Activated CD8-positive, alpha-beta T cell treated with anti-CD3 and anti-CD28 coated beads, Interleukin-2, amount 10 ng/mL, durations not matched to agents 7 days and 5 days (primary cell): ENCODE data around the gene ANKRD13D. TPM values are rescaled to one million over a fixed set of nuclear protein-coding genes. Genes with fewer than 3 reads are reported as not detected.
A peak's percentile ranks its signal among the peaks of the same experiment; 100 is the strongest.

Experiments
- ATAC-seq: fragments of 150-1000 bp; cut with Tn5 transposase; one replicate; pipeline ENCODE4 v1.10.0; 2021; ENCODE audit warnings: moderate library complexity
- CTCF ChIA-PET: fragments of 350-600 bp; sonication (Branson Sonifier 250); formaldehyde crosslinking; loops from one replicate; lab custom pipeline; 2021; ENCODE audit warnings: antibody characterized with exemption; lab: Charles Lee
- POLR2A ChIA-PET: fragments of 350-600 bp; sonication (Branson Sonifier 250); formaldehyde crosslinking; loops from one replicate; lab custom pipeline; 2021; ENCODE audit warnings: antibody characterized with exemption; lab: Charles Lee
- DNase-seq: peaks from one replicate; pipeline ENCODE4 v3.0.0-alpha.2; 2020
- H3K27ac Mint-ChIP-seq: one replicate; pipeline ENCODE4 v1.8.0; 2021; ENCODE audit warnings: mild to moderate bottlenecking, mixed read lengths
- H3K27me3 Mint-ChIP-seq: one replicate; pipeline ENCODE4 v1.8.0; 2021; ENCODE audit warnings: low read depth, mixed read lengths
- H3K36me3 Mint-ChIP-seq: one replicate; pipeline ENCODE4 v1.8.0; 2021; ENCODE audit warnings: low read depth, mixed read lengths
- H3K4me1 Mint-ChIP-seq: one replicate; pipeline ENCODE4 v1.8.0; 2021; ENCODE audit warnings: low read depth, mixed read lengths
- H3K4me3 Mint-ChIP-seq: one replicate; pipeline ENCODE4 v1.8.0; 2021; ENCODE audit warnings: mild to moderate bottlenecking, mixed read lengths
- H3K9me3 Mint-ChIP-seq: one replicate; pipeline ENCODE4 v1.8.0; 2022; ENCODE audit warnings: mixed read lengths; ENCODE audit not compliant: insufficient read depth
- total RNA-seq, 2 experiments: library from RNA; stranded (reverse); gene quantifications; one replicate each; pipeline ENCODE4 v1.2.3, GENCODE V29; 2021

ANKRD13D gene
- total RNA-seq, 2 experiments from 2014 or later, result 179 to 189 TPM

DNA sequence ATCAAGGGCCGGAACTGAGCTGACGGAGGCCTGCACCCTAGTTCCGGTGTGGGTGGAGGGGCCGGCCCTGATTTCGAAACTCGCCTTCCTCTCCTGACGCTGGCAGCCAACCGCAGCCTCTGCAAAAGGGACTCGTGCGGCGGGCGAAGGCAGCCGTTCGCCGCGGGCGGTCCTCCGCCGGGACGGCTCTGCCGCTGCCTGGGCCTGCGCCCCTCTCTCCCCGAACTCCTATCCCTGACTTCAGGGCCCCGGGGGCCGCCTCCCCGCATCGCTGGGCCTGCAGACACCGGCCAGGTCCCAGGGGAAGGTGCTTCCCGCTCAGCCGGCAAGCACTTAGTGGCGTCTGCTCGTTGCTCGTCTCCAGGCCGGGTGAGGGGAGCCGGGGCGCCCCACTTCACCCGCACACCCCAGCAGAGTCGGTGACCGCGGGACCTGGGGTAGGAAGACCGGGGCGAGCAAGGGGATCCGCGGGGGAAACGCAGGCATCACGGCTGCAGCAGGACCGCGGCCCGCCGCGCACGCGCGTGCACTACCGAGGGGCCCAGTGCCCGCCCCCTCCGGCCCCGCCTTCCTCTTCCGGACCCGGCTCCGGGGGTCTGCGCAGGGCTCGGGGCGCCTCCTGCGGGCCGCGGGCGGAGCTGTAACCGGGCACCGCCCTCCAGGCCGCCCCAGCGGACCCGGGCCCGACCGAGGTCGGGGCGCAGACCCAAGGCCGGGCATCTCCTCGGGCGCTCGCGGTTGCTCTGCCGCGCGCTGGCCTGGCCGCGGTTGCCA lies 464 bp upstream of the ANKRD13D start:
- peak; percentile 94 for DNase-seq
- H3K4me1 Mint-ChIP-seq, result peaks cover 79% of the 10 kb centered on the region
- H3K27me3 Mint-ChIP-seq, result no peaks in the 10 kb centered on the region
- H3K9me3 Mint-ChIP-seq, result no peaks in the 10 kb centered on the region
- CTCF ChIA-PET, result interaction anchor here (0.7 to 5.5 kb wide), 8 partner anchors 9 to 31 kb away, joined by 3 to 60 read pairs (median 12); partner anchors contain the start of gene GRK2
- POLR2A ChIA-PET, result interaction anchor here (0.6 to 7.5 kb wide), 17 partner anchors 9 to 149 kb away, joined by 3 to 201 read pairs (median 6); partner anchors contain the start of genes GRK2, POLD4, PTPRCAP and SSH3
- peak overlapping the region; percentile 75 for H3K4me3 Mint-ChIP-seq
- peak overlapping the region; percentile 97 for H3K27ac Mint-ChIP-seq
- peaks cover 75% of the 10 kb centered on the region for H3K36me3 Mint-ChIP-seq
- ATAC-seq, result peak; percentile 72

DNA sequence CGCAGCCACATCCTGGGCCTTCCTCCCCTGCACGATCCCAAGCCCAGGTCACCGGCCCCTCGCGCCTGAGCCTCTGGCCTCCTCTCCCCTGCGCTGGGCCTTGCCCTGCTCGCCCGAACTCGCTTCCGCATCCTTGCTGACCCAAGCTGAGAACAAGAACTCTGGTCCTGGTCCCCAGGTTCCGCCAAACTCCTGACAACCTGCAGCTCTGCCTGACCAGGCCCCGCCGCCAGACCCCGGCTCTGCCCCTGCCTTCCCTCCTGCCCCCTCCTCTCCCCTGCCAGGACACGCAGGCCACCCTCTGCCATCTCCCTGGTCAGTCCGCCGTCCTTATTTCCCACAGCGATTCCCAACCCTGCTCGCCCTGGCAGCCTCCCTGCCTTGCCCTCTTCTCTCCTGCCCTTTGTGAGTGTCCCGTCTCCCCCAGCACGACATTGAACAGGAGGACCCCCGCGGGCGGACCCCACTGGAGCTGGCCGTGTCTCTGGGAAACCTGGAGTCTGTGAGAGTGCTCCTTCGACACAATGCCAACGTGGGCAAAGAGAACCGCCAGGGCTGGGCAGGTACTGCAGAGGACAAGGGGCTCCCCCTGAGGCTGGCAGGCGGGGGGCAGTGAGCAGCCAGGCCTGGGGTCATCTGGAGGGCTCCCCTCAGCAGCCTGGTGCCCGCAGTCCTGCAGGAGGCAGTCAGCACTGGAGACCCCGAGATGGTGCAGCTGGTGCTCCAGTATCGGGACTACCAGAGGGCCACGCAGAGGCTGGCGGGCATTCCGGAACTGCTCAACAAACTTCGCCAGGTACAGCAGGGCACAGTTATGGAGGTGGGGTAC lies 762 bp downstream of the ANKRD13D start:
- ATAC-seq, result no peak
- Mint-ChIP-seq H3K27me3 (no peaks in the 10 kb centered on the region), H3K27ac (peak overlapping the region; percentile 95), H3K9me3 (peaks cover 3% of the 10 kb centered on the region), H3K4me1 (peaks cover 73% of the 10 kb centered on the region), H3K36me3 (peaks cover 78% of the 10 kb centered on the region), H3K4me3 (peak overlapping the region; percentile 94)
- no peak for DNase-seq
- CTCF ChIA-PET, result interaction anchor here (2.7 to 5.5 kb wide), 4 partner anchors 10 to 28 kb away, joined by 9 to 60 read pairs (median 30); partner anchors contain the start of gene GRK2
- POLR2A ChIA-PET, result interaction anchor here (0.7 to 7.5 kb wide), 10 partner anchors 8 to 63 kb away, joined by 3 to 201 read pairs (median 6); partner anchors contain the start of genes GRK2, POLD4 and SSH3

DNA sequence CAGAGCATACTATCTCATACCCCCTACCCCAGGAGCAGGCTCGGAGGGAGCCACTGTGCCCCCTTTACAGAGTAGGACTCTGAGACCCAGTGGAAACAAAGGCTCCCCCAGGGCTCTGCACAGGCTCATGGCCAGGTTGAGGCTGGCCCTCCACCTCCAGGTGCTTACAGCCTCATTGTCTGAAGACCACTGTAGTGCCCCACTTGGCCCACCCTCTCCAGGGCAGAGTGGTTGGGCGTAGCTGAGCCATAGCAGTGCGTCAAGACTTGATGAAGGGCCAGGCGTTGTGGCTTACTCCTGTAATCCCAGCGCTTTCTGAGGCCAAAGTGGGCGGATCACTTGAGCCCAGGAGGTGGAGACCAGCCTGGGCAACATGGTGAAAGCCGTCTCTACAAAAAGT lies 1.7 kb downstream of the ANKRD13D start:
- peak overlapping the region; percentile 95 for H3K27ac Mint-ChIP-seq
- H3K4me1 Mint-ChIP-seq, result peaks cover 67% of the 10 kb centered on the region
- POLR2A ChIA-PET, result interaction anchor here (0.8 to 7.5 kb wide), 4 partner anchors 10 to 23 kb away, joined by 3 to 201 read pairs (median 48); partner anchors contain the start of gene GRK2
- H3K36me3 Mint-ChIP-seq, result peaks cover 79% of the 10 kb centered on the region
- peak overlapping the region; percentile 94 for H3K4me3 Mint-ChIP-seq
- DNase-seq (no peak), ATAC-seq (no peak)
- H3K9me3 Mint-ChIP-seq, result peaks cover 6% of the 10 kb centered on the region
- no peaks in the 10 kb centered on the region for H3K27me3 Mint-ChIP-seq
- CTCF ChIA-PET, result interaction anchor here (1.2 to 5.5 kb wide), 3 partner anchors 21 to 29 kb away, joined by 3 to 60 read pairs (median 4); partner anchors contain the start of gene GRK2

DNA sequence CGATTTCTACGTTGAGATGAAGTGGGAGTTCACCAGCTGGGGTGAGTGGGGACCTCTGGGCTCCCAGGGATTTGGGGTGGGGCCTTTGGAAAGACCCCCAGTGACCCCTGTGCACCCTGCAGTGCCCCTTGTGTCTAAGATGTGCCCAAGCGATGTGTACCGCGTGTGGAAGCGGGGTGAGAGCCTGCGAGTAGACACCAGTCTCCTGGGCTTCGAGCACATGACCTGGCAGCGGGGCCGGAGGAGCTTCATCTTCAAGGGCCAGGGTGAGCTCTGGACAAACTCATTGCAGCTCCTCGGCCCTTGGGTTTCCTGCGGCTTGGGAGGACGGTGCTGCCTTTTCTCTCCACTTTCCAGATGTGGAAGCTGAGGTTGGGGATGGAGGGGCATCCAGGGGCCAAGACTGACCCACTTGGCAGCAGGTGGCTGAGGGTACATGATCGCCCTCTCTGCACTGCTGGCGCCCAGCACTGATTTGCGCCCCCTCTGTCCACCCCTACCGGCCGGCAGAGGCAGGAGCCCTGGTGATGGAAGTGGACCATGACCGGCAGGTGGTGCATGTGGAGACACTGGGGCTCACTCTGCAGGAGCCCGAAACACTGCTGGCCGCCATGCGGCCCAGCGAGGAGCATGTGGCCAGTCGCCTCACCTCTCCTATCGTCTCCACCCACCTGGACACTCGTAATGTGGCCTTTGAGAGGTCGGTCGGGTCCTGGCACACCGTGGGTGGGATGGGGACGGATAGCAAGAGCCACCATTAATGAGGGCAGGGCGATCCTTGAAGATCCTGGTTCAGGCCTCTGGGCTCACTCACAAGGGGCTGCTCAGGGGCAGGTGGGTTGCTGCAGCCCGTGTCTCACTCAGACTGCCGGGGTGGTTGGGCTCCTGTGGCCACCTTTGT lies 2.6 kb downstream of the ANKRD13D start:
- no peak overlapping the region for H3K27ac Mint-ChIP-seq
- peaks cover 68% of the 10 kb centered on the region for H3K4me1 Mint-ChIP-seq
- H3K9me3 Mint-ChIP-seq, result peaks cover 14% of the 10 kb centered on the region
- ATAC-seq (no peak), DNase-seq (no peak)
- H3K36me3 Mint-ChIP-seq, result peaks cover 81% of the 10 kb centered on the region
- peak overlapping the region; percentile 31 for H3K4me3 Mint-ChIP-seq
- POLR2A ChIA-PET, result interaction anchor here (0.8 to 7.5 kb wide), 5 partner anchors 9 to 22 kb away, joined by 3 to 201 read pairs (median 4); partner anchors contain the start of genes GRK2 and SSH3
- CTCF ChIA-PET, result interaction anchor here (1.2 to 5.5 kb wide), 4 partner anchors 22 to 30 kb away, joined by 3 to 60 read pairs (median 5); partner anchors contain the start of gene GRK2
- no peaks in the 10 kb centered on the region for H3K27me3 Mint-ChIP-seq

DNA sequence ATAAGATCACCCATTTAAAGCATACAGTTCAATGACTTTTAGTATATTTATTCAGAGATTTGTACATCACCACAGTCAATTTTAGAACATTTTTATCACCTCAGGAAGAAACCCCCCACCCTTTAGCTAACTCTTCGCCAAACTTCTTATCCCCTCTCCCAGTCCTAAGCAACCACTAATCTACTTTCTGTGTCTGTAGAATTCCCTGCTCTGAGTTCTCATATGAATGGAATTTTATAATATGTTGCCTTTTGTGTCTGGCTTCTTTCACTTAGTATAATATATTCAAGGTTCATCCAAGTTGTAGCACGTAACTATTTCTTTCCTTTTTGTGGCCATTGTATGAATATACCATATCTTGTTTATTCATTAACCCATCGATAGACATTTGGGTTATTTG lies 3.6 kb downstream of the ANKRD13D start:
- Mint-ChIP-seq H3K4me1 (peaks cover 61% of the 10 kb centered on the region), H3K4me3 (peak overlapping the region; percentile 1), H3K27ac (peak overlapping the region; percentile 7), H3K27me3 (no peaks in the 10 kb centered on the region), H3K9me3 (peaks cover 18% of the 10 kb centered on the region), H3K36me3 (peaks cover 78% of the 10 kb centered on the region)
- ATAC-seq (no peak), DNase-seq (no peak)
- ChIA-PET CTCF (interaction anchor here (0.6 to 1.5 kb wide), 5 partner anchors 22 to 90 kb away, joined by 3 to 8 read pairs (median 3); no protein-coding TSS in a partner anchor), POLR2A (interaction anchor here (0.7 to 1.5 kb wide), 3 partner anchors 10 to 29 kb away, joined by 3 to 6 read pairs (median 4); partner anchors contain the start of gene SSH3)

DNA sequence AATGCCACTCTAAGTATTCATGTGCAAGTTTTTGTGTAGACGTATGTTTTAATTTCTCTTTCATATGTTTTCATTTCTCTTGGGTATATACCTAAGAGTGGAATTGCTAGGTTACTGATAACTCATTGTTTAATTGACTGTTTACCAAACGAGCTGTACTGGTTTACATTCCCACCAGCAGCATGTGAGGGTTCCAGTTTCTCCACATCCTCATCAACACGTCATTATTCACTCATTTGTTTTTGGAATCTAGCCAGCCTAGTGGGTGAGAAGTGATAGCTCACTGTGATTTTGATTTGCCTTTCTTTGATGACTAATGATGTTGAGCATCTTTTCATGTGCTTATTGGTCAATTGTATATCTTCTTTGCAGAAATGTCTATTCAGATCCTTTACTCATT lies 4.0 kb downstream of the ANKRD13D start:
- ATAC-seq (no peak), DNase-seq (no peak)
- ChIA-PET CTCF (interaction anchor here (0.6 to 1.5 kb wide), 7 partner anchors 22 to 108 kb away, joined by 3 to 8 read pairs (median 3); partner anchors contain the start of gene PPP1CA), POLR2A (interaction anchor here (0.7 to 1.5 kb wide), 3 partner anchors 10 to 28 kb away, joined by 3 to 6 read pairs (median 4); partner anchors contain the start of gene SSH3)
- Mint-ChIP-seq H3K27me3 (no peaks in the 10 kb centered on the region), H3K4me1 (peaks cover 59% of the 10 kb centered on the region), H3K9me3 (peaks cover 18% of the 10 kb centered on the region), H3K36me3 (peaks cover 79% of the 10 kb centered on the region), H3K27ac (no peak overlapping the region), H3K4me3 (peak overlapping the region; percentile 1)

DNA sequence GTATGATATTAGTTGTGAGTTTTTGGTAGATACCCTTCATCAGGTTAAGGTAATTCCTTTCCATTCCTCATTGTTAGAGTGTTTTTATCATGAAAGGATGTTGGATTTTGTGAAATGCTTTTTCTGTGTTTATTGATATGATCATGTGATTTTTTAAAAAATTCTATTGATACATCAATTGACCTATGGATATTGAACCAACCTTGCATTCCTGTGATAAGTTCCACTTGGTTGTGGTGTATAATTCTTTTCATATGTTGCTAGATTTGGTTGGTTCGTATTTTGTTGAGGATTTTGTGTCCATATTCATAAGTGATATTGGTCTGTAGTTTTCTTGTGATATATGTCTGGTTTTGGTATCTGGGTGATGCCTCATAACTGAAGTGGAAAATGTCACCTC lies 6.7 kb downstream of the ANKRD13D start:
- Mint-ChIP-seq H3K4me3 (no peak overlapping the region), H3K27me3 (no peaks in the 10 kb centered on the region), H3K27ac (no peak overlapping the region), H3K4me1 (peaks cover 52% of the 10 kb centered on the region), H3K36me3 (peaks cover 84% of the 10 kb centered on the region), H3K9me3 (peaks cover 18% of the 10 kb centered on the region)
- DNase-seq (no peak), ATAC-seq (no peak)
- ChIA-PET POLR2A (interaction anchor here (0.6 kb wide), 1 partner anchor 28 kb away, joined by 3 read pairs; no protein-coding TSS in a partner anchor), CTCF (interaction anchor here (1.1 kb wide), 1 partner anchor 33 kb away, joined by 6 read pairs; no protein-coding TSS in a partner anchor)

GRCh38 chr11:67298786-67299185 lies 9.7 kb downstream of the ANKRD13D start:
- CTCF ChIA-PET, result interaction anchor here (0.7 to 1.4 kb wide), 4 partner anchors 46 to 84 kb away, joined by 3 read pairs; no protein-coding TSS in a partner anchor
- POLR2A ChIA-PET, result interaction anchor here (0.6 to 2.0 kb wide), 3 partner anchors 9 to 70 kb away, joined by 3 to 6 read pairs (median 4); partner anchors contain the start of gene ANKRD13D
- no peaks in the 10 kb centered on the region for H3K27me3 Mint-ChIP-seq
- H3K27ac Mint-ChIP-seq, result peak overlapping the region; percentile 57
- peaks cover 68% of the 10 kb centered on the region for H3K36me3 Mint-ChIP-seq
- H3K4me1 Mint-ChIP-seq, result peaks cover 36% of the 10 kb centered on the region
- DNase-seq (no peak), ATAC-seq (no peak)
- peaks cover 18% of the 10 kb centered on the region for H3K9me3 Mint-ChIP-seq
- H3K4me3 Mint-ChIP-seq, result no peak overlapping the region

- DNase-seq (no peak), ATAC-seq (no peak)
- CTCF ChIA-PET, result interaction anchor here (1.4 kb wide), 1 partner anchor 46 kb away, joined by 3 read pairs; no protein-coding TSS in a partner anchor
- Mint-ChIP-seq H3K36me3 (peaks cover 60% of the 10 kb centered on the region), H3K4me3 (no peak overlapping the region), H3K27me3 (no peaks in the 10 kb centered on the region), H3K9me3 (peaks cover 15% of the 10 kb centered on the region), H3K27ac (no peak overlapping the region), H3K4me1 (peaks cover 37% of the 10 kb centered on the region)
- POLR2A ChIA-PET, result interaction anchor here (1.0 to 1.9 kb wide), 3 partner anchors 24 to 37 kb away, joined by 3 to 5 read pairs (median 4); no protein-coding TSS in a partner anchor
Observed at GRCh38 chr11:67299471-67300191, 10.5 kb downstream of the ANKRD13D start.
